Measurements from ENCODE around the gene WDR77.

- TF ChIP-seq GATA2 (IDR thresholded peaks at IDR 0.05; ENCODE audit: low read depth, low read length) = no peak
- TF ChIP-seq GATA3 (IDR thresholded peaks at IDR 0.05; ENCODE audit: low read depth, low read length) = no peak
Measured at GRCh38 chr1:111406321-111406768, 42.7 kb downstream of the WDR77 start.
